DMS114 treated with DMSO at 0.1 percent for 48 hours (cell line): ENCODE measurements around the gene CEP104.
"Not testable (repeated sequence)": the region's sequence is repeated elsewhere in the genome, so short reads cannot be mapped to it uniquely, and the experiment has no call there.

Source experiments
- DNase-seq: peaks from one replicate; lab custom pipeline; 2025; ENCODE audit not compliant: unreplicated experiment; lab: John Stamatoyannopoulos, UW

Gene CEP104

DNA sequence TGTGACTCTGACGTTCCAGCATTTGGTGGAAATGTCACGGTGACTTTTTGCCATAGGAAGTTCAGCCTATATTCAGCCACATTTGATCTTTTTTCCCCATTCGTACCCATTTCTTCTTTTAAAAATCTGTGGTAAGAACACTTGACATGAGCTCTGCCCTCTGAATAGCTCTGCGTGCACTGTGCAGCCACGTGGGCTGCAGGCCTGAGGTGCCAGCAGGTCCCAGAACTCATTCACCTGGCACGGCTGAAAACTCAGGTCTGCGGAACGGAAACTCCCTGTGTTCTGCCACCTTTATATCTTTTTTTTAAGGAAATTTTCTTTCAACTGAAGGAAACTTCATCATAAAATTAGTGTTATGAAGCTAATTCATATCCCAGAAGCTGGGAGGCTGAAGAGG, 28.6 kb downstream of the CEP104 start:
- no peak for DNase-seq

DNA sequence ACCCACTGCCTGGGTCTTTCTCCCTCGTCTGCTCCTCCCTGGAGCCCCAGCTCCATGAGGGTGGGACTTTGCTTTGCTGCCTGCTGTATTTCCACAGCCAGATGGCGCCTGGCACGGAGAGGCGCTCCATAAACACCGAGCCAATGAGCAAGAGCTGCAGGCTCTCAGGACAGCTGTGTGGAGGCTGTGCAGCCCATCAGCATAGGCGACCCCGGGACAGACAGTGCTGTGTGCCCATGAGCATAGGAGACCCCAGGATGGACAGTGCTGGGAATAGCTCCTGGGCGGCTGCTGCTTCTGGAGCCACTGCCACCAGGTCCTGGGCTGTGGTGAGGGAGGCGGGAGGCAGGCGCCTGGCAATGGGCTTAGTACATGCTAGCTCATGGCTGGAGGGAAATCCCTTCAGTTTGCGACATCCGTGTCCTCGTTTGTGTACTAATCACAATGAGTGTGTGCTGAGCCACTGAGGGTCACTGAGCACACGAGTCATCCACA, 29.2 kb downstream of the CEP104 start:
- DNase-seq = no peak

DNA sequence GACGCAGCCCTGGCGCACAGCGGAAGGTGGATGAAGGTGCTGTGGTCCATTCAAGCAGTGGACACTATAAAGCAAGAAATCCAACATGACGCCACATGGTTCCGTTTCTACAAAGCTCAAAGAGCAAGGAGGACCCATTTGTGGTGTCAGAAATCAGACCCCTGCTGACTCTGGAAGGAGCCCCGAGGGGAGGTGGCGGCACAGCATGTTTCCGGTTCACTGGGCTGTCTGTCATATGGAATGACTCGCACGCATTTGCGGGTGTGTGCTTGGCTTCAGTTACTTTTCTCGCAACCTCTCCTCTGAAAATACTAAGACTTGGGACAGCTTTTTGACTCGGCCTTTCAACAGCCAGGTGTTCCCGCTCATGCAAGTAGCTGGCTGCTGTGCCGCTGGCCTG, 31.7 kb downstream of the CEP104 start:
- DNase-seq = no peak

DNA sequence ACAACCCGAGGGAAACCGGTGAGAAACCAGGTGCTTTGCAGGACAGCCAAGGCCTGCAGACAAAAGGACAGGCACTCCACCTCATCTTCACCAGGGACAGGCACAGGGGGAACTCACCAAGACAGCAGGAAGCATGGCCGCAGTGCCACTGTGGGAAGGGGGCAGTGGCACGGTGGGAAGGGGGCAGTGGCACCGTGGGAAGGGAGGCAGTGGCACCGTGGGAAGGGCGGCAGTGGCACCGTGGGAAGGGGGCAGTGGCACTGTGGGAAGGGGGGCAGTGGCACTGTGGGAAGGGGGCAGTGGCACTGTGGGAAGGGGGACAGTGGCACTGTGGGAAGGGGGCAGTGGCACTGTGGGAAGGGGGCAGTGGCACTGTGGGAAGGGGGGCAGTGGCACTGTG, 32.4 kb downstream of the CEP104 start:
- DNase-seq = no peak

DNA sequence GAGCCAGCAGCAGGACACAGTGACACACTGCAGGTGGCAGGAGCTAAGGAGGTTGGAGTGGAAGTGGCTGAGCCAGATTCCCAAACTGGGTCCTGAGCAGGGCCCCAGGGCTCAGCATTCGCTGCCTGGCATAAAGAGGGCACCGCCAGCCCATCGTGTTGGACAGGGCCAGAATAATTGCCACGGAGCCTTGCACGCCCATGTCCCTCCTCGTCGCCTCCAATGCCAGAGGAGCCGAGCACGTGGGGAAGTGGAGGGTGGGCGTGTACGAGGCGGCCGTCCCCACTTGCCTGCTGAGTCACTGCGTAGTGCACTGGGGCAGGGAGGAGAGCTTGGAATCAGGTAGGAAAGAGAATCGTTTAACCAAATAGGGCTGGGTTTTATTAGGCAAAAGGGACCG, 34.6 kb downstream of the CEP104 start:
- DNase-seq = no peak

DNA sequence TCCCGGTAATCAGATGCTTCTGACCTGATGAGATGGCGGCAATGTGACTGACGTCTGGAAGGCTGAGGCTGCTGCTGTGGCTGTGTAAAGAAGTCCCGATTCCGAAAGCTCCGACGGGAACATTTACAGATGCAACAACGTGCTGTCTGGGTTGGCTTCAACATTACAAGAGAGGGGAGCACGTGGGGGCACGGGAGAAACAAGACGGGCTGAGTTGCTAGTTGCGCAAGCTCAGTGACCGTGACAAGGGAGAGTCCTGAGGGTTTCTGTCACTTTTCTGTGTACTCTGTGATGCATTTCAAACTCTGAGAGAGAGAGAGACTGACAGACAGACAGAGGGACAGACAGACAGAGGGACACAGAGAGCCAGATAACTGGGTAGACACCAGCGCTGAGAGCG, 35.1 kb downstream of the CEP104 start:
- no peak for DNase-seq

DNA sequence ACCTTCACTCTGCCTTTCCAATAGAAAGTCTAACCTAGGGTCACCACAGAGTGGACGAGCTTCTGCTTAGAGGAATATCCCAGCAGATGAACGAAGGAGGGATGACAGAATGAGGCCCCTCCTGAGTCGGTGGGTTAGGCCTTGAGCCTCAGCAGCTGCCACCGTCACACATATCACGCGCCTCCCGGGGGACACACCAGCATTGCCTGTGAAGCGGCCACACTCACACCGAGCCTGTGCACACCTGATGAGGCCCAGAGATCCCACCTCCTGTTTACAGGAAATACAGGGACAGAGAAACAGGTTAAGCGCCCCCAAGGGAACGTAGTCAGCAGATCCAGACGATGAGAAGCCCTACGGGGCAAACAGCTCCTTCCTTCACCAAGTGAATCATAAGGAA, 35.6 kb downstream of the CEP104 start:
- no peak for DNase-seq

DNA sequence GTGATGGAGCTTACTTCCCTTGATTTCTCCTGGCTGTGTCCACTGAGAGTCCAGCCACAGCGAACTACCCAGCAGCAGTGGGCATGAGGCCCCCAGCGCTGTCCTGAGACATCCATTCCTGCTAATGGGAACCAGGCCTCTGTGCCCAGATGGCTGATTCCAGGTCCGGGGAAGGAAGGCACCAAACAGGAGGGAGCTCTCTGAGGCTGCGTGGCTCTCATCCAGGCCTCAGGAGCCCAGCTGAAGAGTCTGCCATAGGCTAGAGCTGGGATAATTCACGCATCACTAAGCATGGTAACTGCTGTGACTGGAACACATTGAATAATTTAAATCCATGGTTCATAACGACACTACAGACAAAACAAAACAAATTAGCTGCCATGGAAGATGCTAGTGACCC, 36.0 kb downstream of the CEP104 start:
- no peak for DNase-seq

DNA sequence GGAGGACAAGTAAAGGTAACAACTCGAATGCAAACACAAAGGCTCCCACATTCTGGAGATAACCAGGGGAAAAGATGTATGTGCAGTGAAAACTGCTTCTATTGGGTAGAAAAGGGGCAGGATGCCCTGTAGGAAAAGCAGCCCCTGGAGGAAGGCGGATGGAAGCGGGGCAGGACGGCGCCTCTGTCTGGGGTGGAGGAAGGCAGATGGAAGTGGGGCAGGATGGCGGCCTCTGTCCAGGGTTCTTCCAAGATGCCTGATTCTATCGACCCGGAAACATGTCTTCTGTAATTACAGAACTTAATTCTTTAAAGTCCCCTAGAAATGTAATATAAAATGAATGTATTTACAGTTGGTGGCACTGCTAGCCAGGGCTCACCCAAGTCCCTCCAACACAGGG, 36.7 kb downstream of the CEP104 start:
- no peak for DNase-seq

DNA sequence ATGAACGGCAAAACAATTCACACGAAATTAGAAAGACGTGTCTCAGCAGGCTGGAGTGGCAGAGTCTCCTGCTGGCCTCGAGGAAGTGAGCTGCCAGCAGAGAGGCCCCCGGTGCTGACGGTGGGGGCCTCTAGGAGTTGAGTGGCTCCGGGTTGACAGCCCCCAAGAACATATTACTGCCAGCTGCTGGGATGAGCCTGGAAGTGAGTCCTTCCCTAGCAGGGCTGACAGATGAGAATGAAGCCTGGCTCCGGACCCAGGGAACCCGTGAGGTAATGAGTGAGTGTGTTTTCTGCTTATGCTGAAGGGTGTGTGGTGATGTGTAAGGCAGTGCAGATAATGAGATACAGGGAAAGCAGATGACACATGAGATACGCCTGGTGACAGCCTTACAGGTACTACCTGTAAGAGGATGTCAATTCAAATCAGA, 37.2 kb downstream of the CEP104 start:
- DNase-seq = no peak

DNA sequence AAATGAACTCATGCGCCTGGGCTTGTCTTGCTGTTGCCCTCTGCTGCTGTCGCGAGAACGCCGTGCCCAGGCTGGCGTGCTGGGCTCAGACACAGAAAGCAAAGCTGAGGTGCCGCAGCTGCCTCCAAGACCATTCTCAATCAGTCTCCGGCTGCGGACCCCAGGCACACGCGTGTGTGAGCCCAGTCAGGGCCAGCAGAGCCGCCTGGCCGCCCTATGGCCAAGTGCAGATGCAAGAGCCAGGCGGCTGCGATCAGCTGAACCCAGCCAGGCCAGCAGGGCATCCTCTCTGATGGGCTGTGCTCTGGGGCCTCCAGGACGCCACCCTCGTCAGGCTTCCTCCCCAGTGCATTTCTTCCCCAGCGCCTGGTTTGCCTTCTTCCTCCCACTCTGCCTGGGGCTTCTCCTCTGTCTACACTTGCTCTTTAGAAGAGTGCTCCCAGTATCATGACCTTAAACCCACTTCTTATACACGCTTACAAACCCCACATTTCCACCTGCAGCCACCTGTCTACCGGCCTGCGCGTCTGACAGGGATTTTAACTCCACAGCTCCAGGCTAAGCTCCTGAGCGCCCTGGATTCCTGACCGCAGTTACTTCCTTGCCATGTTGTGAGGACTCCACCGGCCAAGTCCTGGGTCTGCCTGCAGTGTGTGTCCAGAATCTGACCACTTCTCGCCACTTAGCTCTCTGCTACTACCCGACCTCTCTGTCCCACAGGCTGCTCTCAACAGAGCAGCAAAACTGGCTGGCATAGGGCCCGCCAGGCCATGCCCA, 39.0 kb downstream of the CEP104 start:
- DNase-seq = no peak

DNA sequence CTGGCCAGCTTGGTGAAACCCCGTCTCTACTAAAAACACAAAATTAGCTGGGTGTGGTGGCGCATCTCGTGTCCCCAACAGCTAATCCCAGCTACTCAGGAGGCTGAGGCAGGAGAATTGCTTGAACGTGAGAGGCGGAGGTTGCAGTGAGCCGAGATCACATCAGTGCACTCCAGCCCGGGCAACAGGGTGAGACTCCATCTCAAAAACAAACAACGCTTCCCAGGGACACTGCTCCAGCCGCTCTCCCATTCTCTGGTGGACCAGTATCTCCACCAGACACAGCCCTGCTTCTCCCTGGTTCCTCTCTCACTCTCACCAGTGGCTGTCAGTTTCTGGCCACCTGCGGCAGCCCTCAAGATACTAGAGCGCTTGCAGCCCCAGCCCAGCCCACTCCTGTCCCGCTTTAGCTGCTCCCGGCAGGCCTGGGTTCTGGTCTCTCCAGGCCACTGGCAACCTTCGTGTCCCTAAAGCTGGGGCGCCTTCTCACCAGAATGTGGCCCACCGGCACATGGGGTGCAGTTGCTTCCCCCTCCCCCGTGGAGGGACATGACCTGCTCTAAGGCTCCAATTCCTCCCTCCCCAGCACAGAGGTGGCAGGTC, 39.8 kb downstream of the CEP104 start:
- DNase-seq = no peak

DNA sequence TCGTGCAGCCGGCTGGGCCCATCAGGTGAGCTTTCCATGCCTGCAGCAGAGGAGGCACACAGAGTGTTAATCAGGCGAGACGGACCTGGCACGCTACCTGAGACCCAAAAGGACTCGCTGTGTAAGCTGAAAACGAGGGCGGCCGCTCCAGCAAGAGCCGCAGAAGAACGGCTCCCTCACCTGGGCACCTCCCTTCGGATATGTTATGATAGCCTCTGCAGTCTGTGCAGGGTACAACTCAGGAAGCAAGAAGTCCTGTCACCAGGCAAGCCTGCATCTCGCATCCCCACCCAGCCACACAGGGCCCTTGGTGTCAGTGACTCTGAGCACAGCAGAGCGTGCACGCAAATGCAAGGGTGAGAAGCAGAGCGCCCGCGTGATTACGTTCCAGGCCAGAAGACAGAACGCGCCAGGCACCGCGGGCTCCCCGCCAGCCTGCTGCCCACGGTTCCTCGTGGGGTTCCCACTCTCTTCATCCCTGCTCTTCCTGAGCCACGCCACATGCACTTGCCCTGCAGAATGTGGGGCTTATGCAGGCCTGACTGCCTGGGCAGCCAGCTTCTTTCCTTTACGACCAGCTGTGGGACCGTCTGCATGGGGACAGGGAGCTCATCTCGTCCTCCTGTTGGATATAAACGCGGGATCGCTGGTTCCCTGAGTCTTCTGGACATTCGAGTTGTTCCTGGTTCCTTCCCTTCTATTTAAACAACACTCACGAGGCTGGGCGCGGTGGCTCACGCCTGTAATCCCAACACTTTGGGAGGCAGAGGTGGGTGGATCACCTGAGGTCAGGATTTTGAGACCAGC, 40.5 kb downstream of the CEP104 start:
- no peak for DNase-seq

DNA sequence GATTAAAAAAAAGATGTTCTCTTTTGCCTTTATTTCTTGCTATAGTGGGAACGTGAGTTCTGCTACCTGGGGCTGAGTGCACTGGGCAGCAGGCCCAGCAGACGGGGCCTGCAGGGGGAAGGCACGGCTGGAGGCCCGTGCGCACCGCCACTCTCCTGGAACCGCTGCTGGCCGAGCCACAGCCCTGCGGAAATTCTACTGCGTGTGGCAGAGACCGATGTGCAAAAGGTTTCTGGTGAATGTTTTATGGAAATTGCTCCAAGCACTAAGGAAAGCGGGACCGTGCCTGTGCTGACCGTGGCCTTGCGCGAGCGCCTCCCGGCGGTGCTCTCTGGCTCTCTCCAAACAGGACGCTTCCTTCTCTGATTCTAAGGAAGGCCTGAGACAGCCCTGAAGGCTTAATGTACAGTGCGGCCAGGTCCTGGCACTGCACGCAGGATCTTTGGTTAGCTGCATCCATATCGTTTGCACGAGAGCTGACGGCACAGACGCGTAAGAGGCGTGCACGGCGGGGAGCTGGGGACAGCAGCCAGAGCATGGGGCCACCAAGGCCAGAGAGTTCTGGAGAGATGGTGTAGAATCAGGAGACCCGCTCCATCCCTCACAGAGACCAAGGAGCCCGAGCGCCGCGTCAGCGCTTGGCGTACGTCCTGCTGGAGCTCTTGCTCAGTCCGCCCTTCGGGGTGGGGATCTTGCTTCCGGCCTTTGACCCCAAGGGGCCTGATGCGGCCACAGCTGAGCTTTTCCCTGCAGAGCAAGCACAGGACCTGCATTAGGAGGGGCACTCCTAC, 42.0 kb downstream of the CEP104 start:
- DNase-seq = no peak

DNA sequence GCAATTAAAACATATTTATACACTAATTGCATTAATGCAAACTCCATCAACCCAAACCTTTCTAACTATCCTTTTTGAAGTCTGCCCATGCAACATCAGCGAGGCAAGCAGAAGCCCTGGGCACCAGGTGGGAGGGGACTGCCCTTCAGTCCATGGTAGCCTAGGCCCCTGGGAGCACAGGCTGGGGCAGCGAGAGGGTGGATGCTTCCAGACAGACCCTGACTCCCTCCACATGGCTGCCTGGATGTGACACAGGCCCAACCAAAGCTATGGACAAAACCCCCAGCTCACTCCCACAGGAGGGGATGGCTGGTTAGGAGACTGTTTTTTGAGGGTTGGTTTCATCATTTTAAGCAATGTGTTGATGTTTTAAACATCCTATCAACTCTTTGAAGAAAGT, 42.9 kb downstream of the CEP104 start:
- DNase-seq = no peak

DNA sequence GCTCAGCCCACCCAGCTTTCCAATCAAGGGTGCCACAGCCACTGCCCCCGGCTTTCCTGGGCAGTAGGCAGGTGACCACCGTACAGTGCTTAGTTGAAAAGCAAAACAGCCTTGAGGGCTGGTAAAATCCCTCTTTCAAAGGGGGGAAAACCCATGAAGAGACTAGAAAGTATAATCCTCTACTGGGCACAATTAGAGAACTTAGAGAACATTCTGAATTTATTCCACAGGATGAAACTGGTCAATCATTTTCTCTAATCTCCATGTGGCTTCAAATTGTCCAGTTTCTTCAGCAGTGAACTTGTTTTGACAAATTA, 45.5 kb downstream of the CEP104 start:
- DNase-seq = no peak

DNA sequence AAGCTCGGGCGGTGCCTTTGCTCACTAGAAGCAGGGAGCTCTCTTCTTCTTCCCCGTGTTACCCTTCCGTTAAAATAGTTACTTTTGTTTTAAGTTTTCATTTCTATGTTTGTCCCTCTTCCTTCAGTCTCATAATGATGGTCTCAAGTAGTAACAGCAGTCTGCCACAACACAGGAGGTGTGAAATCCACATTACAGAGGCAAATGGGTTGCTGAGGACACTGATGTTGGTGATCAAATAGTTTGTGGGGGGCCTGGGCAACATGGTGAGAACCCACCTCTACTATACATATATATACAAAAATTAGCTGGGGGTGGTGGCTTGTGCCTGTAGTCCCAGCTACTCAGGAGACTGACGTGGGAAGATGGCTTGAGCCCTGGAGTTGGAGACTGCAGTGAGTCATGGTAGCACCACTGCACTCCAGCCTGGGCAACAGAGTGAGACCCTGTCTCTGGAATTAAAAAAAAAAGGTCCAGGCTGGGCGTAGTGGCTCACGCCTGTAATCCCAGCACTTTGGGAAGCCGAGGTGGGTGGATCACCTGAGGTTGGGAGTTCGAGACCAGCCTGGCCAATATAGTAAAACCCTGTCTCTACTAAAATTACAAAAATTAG, 46.8 kb downstream of the CEP104 start:
- not testable (repeated sequence) for DNase-seq

DNA sequence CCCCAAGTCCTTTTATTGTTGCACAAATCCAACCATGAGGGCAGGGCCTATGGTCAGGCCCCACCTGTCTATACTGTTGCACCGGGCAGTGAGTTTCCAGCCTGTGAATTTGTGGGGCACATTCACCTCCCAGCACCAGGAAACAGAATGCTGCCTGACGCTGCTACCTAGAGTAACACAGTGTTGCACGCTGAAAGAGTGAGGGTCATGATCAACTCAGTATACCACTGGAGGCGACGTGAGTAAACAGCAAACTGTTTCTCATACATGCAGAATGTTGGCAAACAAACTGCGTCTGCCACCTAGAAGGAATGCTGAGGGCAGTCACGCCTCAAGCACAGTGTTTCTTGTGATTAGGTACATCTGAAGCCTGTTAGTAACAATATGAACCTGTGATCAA, 47.3 kb downstream of the CEP104 start:
- DNase-seq = no peak

DNA sequence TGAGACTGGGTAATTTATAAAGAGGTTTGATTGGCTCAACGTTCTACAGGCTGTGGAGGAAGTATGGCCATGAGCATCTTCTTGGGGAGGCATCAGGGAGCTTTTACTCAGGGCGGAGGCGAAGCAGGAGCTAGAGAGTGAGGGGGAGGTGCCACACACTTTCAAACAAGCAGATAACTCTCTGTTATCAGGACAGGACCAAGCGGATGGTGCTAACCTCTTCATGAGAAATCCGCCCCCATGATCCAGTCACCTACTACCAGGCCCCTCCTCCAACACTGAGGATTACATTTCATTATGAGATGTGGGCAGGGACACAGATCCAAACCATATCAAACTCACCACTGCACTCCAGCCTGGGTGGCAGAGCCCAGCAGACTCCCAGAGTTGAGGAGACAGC, 49.2 kb downstream of the CEP104 start:
- no peak for DNase-seq

DNA sequence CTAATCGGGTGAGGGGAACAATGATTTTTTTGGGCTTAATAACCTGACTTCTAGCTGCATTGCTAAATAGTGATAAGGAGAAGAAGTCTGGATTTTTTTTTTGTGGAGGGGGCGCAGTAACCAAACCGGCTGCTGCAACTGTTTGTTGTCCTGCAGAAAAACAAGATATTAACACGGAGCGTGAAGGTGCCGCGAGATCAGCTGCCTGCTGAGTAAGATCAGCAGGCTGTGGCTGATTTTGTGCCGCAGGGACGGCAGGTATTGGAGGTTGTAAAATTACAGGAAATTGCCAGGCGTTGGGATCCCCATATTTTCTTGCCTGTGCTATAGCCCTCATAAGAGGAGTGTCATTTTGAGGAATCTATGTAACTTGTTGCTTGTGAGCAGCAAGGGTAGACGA, 52.0 kb downstream of the CEP104 start:
- no peak for DNase-seq

DNA sequence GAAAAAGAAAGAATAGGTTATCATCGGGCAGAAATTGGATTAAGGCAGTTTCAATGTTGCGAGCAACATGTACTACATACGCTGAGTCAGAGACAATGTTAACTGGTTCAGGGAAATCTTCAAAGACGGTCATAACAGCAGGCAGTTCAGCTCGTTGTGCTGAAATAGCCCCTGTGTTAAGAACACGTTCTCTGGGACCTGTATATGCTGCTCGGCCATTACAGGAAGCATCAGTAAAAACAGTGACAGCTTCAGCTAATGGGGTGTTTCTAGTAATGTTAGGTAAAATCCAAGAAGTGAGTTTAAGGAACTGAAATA, 52.4 kb downstream of the CEP104 start:
- not testable (repeated sequence) for DNase-seq
